ENCODE results near the gene TNFRSF13B. TPM values are rescaled to one million over a fixed set of nuclear protein-coding genes. Genes with fewer than 3 reads are reported as not detected.

The TNFRSF13B gene
- total RNA-seq, 1 experiment from 2014 or later, result 0.28 TPM

GRCh38 chr17:16962804-16963203 is 9.1 kb downstream of the TNFRSF13B start:
- peak; percentile 31 for DNase-seq

More at GRCh38 chr17:16962804-16963203, 9.1 kb downstream of the TNFRSF13B start:
- Histone ChIP-seq H2BK15ac (ENCODE audit: low read depth, low read length) (no peak overlapping the region), H4K8ac (replicated peaks; ENCODE audit: insufficient read length, low read depth, low read length) (no peak overlapping the region), H3K9me3 (ENCODE audit: control insufficient read depth, low read depth, low read length) (no peaks in the 10 kb centered on the region), H3K79me2 (ENCODE audit: insufficient read depth, low read length) (no peaks in the 10 kb centered on the region), H3K27ac (ENCODE audit: insufficient read length, low read depth, low read length) (no peak overlapping the region), H3K4ac (ENCODE audit: low read depth, low read length) (no peak overlapping the region), H2BK20ac (ENCODE audit: low read depth, low read length, poor library complexity, severe bottlenecking) (no peak overlapping the region), H2BK5ac (ENCODE audit: insufficient read length, low read length) (no peak overlapping the region), H3K14ac (ENCODE audit: insufficient read depth, low read length) (no peak overlapping the region), H2AFZ (ENCODE audit: low read length) (no peak overlapping the region), H3K4me1 (ENCODE audit: insufficient read depth, low read length) (no peaks in the 10 kb centered on the region), H3K4me2 (ENCODE audit: insufficient read depth, insufficient read length, low read length) (no peak overlapping the region), H2BK12ac (ENCODE audit: insufficient read length, low read depth, low read length) (no peak overlapping the region), H3K56ac (ENCODE audit: insufficient read length, low read depth, low read length) (no peak overlapping the region), H3K23me2 (ENCODE audit: insufficient read length, low read depth, low read length, poor library complexity, severe bottlenecking) (no peaks in the 10 kb centered on the region), H3K79me1 (ENCODE audit: insufficient read depth, low read depth, low read length, poor library complexity, severe bottlenecking) (no peaks in the 10 kb centered on the region), H2AK5ac (ENCODE audit: insufficient read length, low read length) (no peak overlapping the region), H4K20me1 (ENCODE audit: control insufficient read depth, insufficient read depth, insufficient read length) (no peaks in the 10 kb centered on the region), H3T11ph (ENCODE audit: low read length) (no peak overlapping the region), H3K18ac (ENCODE audit: insufficient read length, low read depth, low read length) (no peak overlapping the region), H3K27me3 (ENCODE audit: insufficient read depth, low read length) (no peaks in the 10 kb centered on the region), H4K5ac (ENCODE audit: insufficient read length, low read depth, low read length) (no peak overlapping the region), H2BK120ac (ENCODE audit: low read depth, low read length, poor library complexity, severe bottlenecking) (no peak overlapping the region), H4K91ac (ENCODE audit: insufficient read length, low read depth, low read length) (no peak overlapping the region), H3K9ac (ENCODE audit: extremely low read depth, insufficient read length, low read length) (no peak overlapping the region), H3K23ac (ENCODE audit: insufficient read length, low read depth, low read length) (no peak overlapping the region)
- Mint-ChIP-seq H3K4me3 (no peak overlapping the region), H3K4me1 (peaks cover 0 to 6% of the 10 kb centered on the region in 2 experiments; a peak in 1 of 4 replicates), H3K27ac (no peak overlapping the region), H3K27me3 (ENCODE audit: low read depth) (no peaks in the 10 kb centered on the region; the same call in none of the 2 replicates), H3K36me3 (ENCODE audit: insufficient read depth in 1 of 3, low read depth in 3 of 3) (peaks cover 3 to 11% (median 3%) of the 10 kb centered on the region in 3 experiments; a peak in 5 of 7 replicates), H3K9me3 (peaks cover 25 to 28% of the 10 kb centered on the region in 2 experiments)
- peak; percentile 22; the same call in 1 of the 3 replicates for TF ChIP-seq CTCF (conservative IDR thresholded peaks at IDR 0.05)
- WGBS (ENCODE audit: extremely low coverage, insufficient read length, low lambda C conversion rate), result no CpG with 5 or more reads among the region's 7 CpGs

Measured in H9 (cell line).